Tibial artery (tissue), 4 donors: ENCODE results near the gene BRI3BP.

ENCODE experiments used
- DNase-seq, 2 donors: peaks; one replicate each; pipeline ENCODE4 v3.0.0-alpha.2; 2019
- H3K27ac ChIP-seq, 2 donors: fragments of 200-600 bp; sonication (generic) in 1 of 2; 1 replicate in 1 of 2; 2 replicates in 1 of 2; pipeline ENCODE4 v1.5.1; 2018 to 2019; ENCODE audit warnings: mild to moderate bottlenecking in 1 of 2
- H3K27me3 ChIP-seq, 2 donors: fragments of 200-600 bp; sonication (generic) in 1 of 2; one replicate each; pipeline versions ENCODE4 v1.5.1 to v1.6.0; 2016 to 2019
- H3K36me3 ChIP-seq, 3 donors: fragments of 200-600 bp; sonication (generic) in 2 of 3; one replicate each; pipeline ENCODE4 v1.5.1; 2016 to 2019; ENCODE audit warnings: mild to moderate bottlenecking in 2 of 3
- H3K4me1 ChIP-seq, 4 donors: fragments of 200-600 bp; sonication (generic) in 2 of 4; 1 replicate in 3 of 4; 2 replicates in 1 of 4; pipeline ENCODE4 v1.5.1; 2016 to 2019
- H3K4me3 ChIP-seq, 2 donors: fragments of 200-600 bp; sonication (generic) in 1 of 2; 1 replicate in 1 of 2; 2 replicates in 1 of 2; pipeline ENCODE4 v1.5.1; 2018 to 2019; ENCODE audit warnings: mild to moderate bottlenecking in 2 of 2
- H3K9me3 ChIP-seq, 3 donors: fragments of 200-600 bp; sonication (generic) in 1 of 3; one replicate each; pipeline ENCODE4 v1.5.1; 2016 to 2019
- intact Hi-C: fragments of 100-400 bp; cut with DNase I; formaldehyde crosslinking; loops from one replicate; pipeline ENCODE4 v1.15.0; 2023; ENCODE audit warnings: low total_unique reads
- TF ChIP-seq, protein P1 (sequence below), 2 experiments: fragments of 200-600 bp in 1 of 2; fragments of 450-650 bp in 1 of 2; IDR thresholded peaks; one replicate each; pipeline ENCODE4 v1.5.1; 2017 to 2019; ENCODE audit warnings: antibody characterized with exemption in 2 of 2, mild to moderate bottlenecking in 1 of 2, moderate library complexity in 1 of 2

BRI3BP gene, protein sequence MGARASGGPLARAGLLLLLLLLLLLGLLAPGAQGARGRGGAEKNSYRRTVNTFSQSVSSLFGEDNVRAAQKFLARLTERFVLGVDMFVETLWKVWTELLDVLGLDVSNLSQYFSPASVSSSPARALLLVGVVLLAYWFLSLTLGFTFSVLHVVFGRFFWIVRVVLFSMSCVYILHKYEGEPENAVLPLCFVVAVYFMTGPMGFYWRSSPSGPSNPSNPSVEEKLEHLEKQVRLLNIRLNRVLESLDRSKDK

DNA sequence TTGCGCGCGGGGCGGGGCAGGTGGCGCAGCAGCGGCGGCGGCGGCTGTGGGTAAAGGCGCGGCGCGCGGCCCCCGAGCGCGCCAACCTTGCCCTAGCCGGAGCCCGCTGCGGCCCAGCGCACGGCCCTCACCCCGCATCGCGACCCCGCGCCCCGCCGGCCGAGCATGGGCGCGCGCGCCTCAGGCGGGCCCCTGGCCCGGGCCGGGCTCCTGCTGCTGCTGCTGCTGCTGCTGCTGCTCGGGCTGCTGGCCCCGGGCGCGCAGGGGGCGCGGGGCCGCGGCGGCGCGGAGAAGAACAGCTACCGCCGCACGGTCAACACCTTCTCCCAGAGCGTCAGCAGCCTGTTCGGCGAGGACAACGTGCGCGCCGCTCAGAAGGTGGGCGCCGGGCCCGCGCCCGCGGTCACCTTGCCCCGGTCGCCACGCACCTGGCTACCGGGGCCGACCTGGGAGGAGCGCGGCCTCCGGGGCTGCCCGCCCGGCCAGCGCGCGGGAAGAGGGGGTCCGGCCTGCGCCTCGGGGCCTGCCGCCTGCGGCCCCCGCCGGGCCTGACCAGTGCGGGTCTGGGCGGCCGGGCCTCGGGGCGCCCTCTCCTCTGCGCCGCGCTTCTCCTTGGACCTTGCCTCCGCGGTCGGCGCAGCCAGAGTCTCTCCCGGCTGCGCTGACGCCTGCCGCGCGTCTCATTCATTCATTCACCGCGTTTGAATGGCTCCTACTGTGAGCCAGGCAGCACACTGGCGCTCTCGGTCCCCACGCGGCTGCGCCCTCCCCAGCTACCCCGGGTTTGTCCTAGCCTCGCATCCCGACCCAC is at the start of gene BRI3BP:
TSS of gene BRI3BP (plus strand) at position 20 of the 811 bp plus-strand sequence. CDS start at position 166, 146 bp downstream.
- H3K9me3 ChIP-seq: no peaks in the 10 kb centered on the region
- peak within 1 kb of the TSS; percentile 63 to 68 for H3K4me3 ChIP-seq
- DNase-seq: no peak
- no peaks in the 10 kb centered on the region for H3K27me3 ChIP-seq
- H3K4me1 ChIP-seq: peaks cover 0 to 14% (median 10%) of the 10 kb centered on the region in 4 donors
- TF ChIP-seq, protein P1, sequence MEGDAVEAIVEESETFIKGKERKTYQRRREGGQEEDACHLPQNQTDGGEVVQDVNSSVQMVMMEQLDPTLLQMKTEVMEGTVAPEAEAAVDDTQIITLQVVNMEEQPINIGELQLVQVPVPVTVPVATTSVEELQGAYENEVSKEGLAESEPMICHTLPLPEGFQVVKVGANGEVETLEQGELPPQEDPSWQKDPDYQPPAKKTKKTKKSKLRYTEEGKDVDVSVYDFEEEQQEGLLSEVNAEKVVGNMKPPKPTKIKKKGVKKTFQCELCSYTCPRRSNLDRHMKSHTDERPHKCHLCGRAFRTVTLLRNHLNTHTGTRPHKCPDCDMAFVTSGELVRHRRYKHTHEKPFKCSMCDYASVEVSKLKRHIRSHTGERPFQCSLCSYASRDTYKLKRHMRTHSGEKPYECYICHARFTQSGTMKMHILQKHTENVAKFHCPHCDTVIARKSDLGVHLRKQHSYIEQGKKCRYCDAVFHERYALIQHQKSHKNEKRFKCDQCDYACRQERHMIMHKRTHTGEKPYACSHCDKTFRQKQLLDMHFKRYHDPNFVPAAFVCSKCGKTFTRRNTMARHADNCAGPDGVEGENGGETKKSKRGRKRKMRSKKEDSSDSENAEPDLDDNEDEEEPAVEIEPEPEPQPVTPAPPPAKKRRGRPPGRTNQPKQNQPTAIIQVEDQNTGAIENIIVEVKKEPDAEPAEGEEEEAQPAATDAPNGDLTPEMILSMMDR (IDR thresholded peaks at IDR 0.05): no peak
- no peak within 1 kb of the TSS for H3K27ac ChIP-seq
- no peaks in the 10 kb centered on the region for H3K36me3 ChIP-seq
- intact Hi-C loops: no loop called here

DNA sequence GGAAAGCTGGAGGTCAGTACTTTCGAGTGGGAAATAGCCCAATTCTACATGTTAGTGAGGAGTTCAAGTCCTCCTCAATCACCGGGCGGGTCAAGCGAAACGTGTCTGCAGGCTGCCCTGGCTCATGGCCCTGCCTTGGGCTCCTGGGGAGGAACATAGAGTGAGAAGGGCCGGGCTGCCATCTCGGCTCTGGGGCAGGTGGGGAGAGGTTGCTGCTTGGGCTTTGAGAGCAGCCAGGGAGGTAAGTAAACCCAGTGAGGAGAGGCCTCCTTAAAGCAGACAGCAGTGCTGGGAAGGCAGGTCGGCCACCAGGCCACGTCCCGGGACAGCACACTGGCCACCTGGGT is 47.0 kb upstream of the BRI3BP start:
- intact Hi-C loops: no loop called here
- peaks cover 32 to 68% (median 52%) of the 10 kb centered on the region in 3 donors for H3K36me3 ChIP-seq
- TF ChIP-seq, protein P1 (IDR thresholded peaks at IDR 0.05): no peak

DNA sequence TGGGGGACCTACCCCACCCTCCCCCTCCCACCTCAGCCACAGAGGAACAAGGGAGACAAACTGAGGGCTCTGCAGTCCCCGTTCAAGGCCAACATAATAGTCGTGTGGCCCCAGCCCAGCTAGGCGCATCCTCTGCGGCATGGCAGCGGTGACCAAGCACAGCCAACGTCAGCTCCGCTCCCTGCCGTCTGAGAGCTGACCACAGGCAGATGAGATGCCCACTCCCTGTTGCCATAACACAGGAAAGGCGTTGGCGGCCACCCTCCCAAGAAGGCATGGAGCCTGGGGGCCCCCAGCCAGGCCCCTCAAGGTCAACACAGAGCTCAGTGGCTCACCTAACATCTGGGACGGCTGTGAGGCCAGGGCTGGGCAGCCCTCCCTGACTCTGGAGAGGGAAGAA is 46.4 kb upstream of the BRI3BP start:
- intact Hi-C loops: no loop called here
- H3K27ac ChIP-seq: no peak overlapping the region

More for the DNA sequence above, 47.0 kb upstream of the BRI3BP start:
- no peak overlapping the region for H3K4me3 ChIP-seq
- no peak for DNase-seq
- H3K9me3 ChIP-seq: no peaks in the 10 kb centered on the region
- no peak overlapping the region for H3K27ac ChIP-seq
- no peaks in the 10 kb centered on the region for H3K27me3 ChIP-seq
- H3K4me1 ChIP-seq: no peaks in the 10 kb centered on the region

DNA sequence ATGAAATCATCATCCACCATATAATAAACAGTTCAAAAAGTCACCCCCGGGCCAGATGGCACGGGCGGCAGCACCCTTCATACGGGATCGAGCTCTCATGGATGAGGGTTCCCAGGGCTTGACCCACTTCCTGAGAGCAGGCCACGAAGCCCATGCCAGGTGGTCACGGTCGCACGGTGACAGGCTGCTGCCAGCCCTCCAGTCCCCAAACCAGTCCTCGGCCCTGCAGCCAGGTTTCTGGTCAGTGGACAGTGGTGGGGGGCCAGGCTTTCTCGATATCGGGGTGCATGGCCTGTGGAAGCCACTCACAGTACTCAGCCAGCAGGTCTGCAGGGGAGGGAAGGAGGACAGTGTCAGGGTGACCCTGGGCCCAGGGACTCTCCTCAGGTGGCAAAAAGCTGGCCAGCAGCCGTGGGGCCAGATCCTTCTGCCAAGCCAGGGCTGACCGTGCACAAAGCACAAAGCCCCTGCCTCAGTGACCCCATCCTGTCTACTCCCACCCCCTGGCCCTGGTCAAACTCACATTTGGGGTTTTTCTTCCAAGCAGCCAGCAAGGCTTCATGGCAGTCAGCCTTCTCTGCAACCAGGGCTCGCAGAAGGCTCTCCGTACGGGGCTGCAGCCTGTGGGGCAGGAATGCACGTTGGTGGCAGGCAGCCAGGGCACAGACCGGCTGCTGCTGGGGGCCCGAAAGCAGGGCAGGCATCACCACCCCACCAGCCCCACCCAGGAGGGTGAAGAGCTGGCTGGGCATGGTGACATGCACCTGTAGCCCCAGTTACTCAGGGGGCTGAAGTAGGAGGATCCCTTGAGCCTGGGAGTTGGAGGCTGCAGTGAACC is 45.7 kb upstream of the BRI3BP start:
- H3K36me3 ChIP-seq: peaks cover 32 to 82% (median 66%) of the 10 kb centered on the region in 3 donors
- H3K4me3 ChIP-seq: no peak overlapping the region
- H3K27me3 ChIP-seq: no peaks in the 10 kb centered on the region
- no peak for DNase-seq
- H3K4me1 ChIP-seq: no peaks in the 10 kb centered on the region
- TF ChIP-seq, protein P1 (IDR thresholded peaks at IDR 0.05): no peak
- H3K27ac ChIP-seq: no peak overlapping the region
- intact Hi-C loops: no loop called here
- no peaks in the 10 kb centered on the region for H3K9me3 ChIP-seq

More for the DNA sequence above, 46.4 kb upstream of the BRI3BP start:
- no peaks in the 10 kb centered on the region for H3K4me1 ChIP-seq
- H3K36me3 ChIP-seq: peaks cover 32 to 74% (median 58%) of the 10 kb centered on the region in 3 donors
- H3K4me3 ChIP-seq: no peak overlapping the region
- no peak for DNase-seq
- TF ChIP-seq, protein P1 (IDR thresholded peaks at IDR 0.05): no peak
- H3K9me3 ChIP-seq: no peaks in the 10 kb centered on the region
- no peaks in the 10 kb centered on the region for H3K27me3 ChIP-seq

DNA sequence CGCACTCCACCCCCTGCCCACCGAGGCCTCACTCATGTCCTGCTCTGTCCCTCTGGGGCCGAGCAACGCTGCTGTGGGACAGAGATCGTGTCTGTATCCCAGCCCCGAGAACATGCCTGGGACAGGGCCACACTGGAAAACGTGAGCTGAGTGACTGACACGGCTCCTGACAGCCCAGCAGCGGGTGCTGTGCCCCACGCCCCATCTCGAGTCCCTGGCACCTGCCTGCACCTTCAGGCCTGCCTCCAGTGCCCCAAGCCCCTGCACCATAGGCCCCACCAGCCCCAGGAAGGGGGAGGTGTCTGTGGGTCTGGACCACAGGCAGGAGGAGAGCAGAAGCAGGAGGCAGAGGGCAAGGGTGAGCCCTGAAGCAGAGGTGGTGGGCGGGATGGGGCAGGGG is 44.4 kb upstream of the BRI3BP start:
- intact Hi-C loops: no loop called here
- no peaks in the 10 kb centered on the region for H3K9me3 ChIP-seq
- TF ChIP-seq, protein P1 (IDR thresholded peaks at IDR 0.05): no peak
- peaks cover 37 to 89% (median 74%) of the 10 kb centered on the region in 3 donors for H3K36me3 ChIP-seq
- no peaks in the 10 kb centered on the region for H3K27me3 ChIP-seq
- H3K4me1 ChIP-seq: no peaks in the 10 kb centered on the region
- H3K4me3 ChIP-seq: no peak overlapping the region
- no peak for DNase-seq
- H3K27ac ChIP-seq: no peak overlapping the region
